HCT116 (cell line): ENCODE data around the gene TPO. TPM values are rescaled to one million over a fixed set of nuclear protein-coding genes. Genes with fewer than 3 reads are reported as not detected.

Experiments used
- ATAC-seq: fragments of 200-7000 bp; cut with Tn5 transposase; 2 replicates; pipeline ENCODE4 v1.9.1; 2020; ENCODE audit warnings: mild to moderate bottlenecking, moderate library complexity
- BruUV-seq: library from RNA; stranded (reverse); fragments of 400-500 nt; replicated peaks from 2 replicates; lab custom pipeline; 2021; lab: Mats Ljungman, UMichigan
- CTCF ChIA-PET: fragments of 300-600 bp; sonication (Branson Sonifier 250); formaldehyde crosslinking; loops from one replicate; lab custom pipeline; 2021; ENCODE audit warnings: antibody characterized with exemption; lab: Charles Lee
- POLR2A ChIA-PET: fragments of 300-600, 350-600 bp; sonication (Branson Sonifier 250); formaldehyde crosslinking; loops from one replicate; lab custom pipeline; 2021; ENCODE audit warnings: antibody characterized with exemption; lab: Charles Lee
- RAD21 ChIA-PET, 2 experiments: fragments of 300-600 bp; sonication (Branson Sonifier 250); formaldehyde crosslinking; loops; one replicate each; lab custom pipeline; 2023; ENCODE audit warnings: low total read pairs in 2 of 2; ENCODE audit not compliant: uncharacterized antibody in 2 of 2, unreplicated experiment in 2 of 2, low non-redundant PET in 1 of 2; lab: Charles Lee
- DNase-seq: peaks from one replicate; pipeline ENCODE4 v3.0.0-alpha.2; 2010; ENCODE audit warnings: low read depth, low spot score
- H2AFZ ChIP-seq: fragments of 200-600 bp; shearing (Covaris generic), sonication (generic); 2 replicates; pipeline ENCODE4 v1.6.1; 2017; ENCODE audit warnings: low read depth, mixed run types, mixed read lengths, antibody characterized with exemption, low read length; ENCODE audit not compliant: poor library complexity, severe bottlenecking
- H3K27ac ChIP-seq: 2 replicates; pipeline ENCODE4 v1.5.1; 2012; ENCODE audit warnings: low read depth, low read length
- H3K27me3 ChIP-seq: fragments of 200-600 bp; sonication (generic); 2 replicates; pipeline ENCODE4 v1.6.1; 2016; ENCODE audit warnings: mixed run types, low read length, mixed read lengths; ENCODE audit not compliant: insufficient read depth
- H3K36me3 ChIP-seq, 2 experiments: fragments of 200-500 bp in 1 of 2; fragments of 200-600 bp in 1 of 2; sonication (Bioruptor generic) in 1 of 2; sonication (generic) in 1 of 2; 2 replicates each; pipeline versions ENCODE4 v1.5.1 to v1.6.1; 2014 to 2016; ENCODE audit warnings: low read length in 2 of 2, inconsistent platforms in 1 of 2, mixed read lengths in 1 of 2, mixed run types in 1 of 2; ENCODE audit not compliant: insufficient read depth in 2 of 2, control insufficient read depth in 1 of 2
- H3K4me1 ChIP-seq, 2 experiments: fragments of 200-600 bp in 1 of 2; sonication (generic) in 1 of 2; 2 replicates each; pipeline versions ENCODE4 v1.5.1 to v1.6.1; 2012 to 2017; ENCODE audit warnings: low read length in 2 of 2, inconsistent platforms in 1 of 2, mild to moderate bottlenecking in 1 of 2, mixed read lengths in 1 of 2, mixed run types in 1 of 2, moderate library complexity in 1 of 2; ENCODE audit not compliant: insufficient read depth in 2 of 2, control insufficient read depth in 1 of 2
- H3K4me2 ChIP-seq: fragments of 200-600 bp; sonication (generic); 2 replicates; pipeline ENCODE4 v1.6.1; 2017; ENCODE audit warnings: mixed run types, low read length, mixed read lengths
- H3K4me3 ChIP-seq, 2 experiments: fragments of 200-600 bp in 1 of 2; sonication (generic) in 1 of 2; replicated peaks in 1 of 2; 2 replicates each; pipeline ENCODE4 v1.5.1; 2011 to 2016; ENCODE audit warnings: low read length in 2 of 2, control low read depth in 1 of 2, low read depth in 1 of 2, mild to moderate bottlenecking in 1 of 2, mixed read lengths in 1 of 2, mixed run types in 1 of 2
- H3K79me2 ChIP-seq: fragments of 200-600 bp; sonication (generic); 2 replicates; pipeline ENCODE4 v1.6.1; 2017; ENCODE audit warnings: mild to moderate bottlenecking, mixed run types, low read length, moderate library complexity, mixed read lengths; ENCODE audit not compliant: insufficient read depth
- H3K9ac ChIP-seq: fragments of 200-600 bp; sonication (generic); 2 replicates; pipeline ENCODE4 v1.6.1; 2016; ENCODE audit warnings: low read length, mixed read lengths
- H3K9me2 ChIP-seq: fragments of 200-600 bp; sonication (generic), shearing (Covaris generic); 2 replicates; pipeline ENCODE4 v1.6.1; 2017; ENCODE audit warnings: mixed run types, mild to moderate bottlenecking, moderate library complexity; ENCODE audit not compliant: insufficient read depth
- H3K9me3 ChIP-seq, 2 experiments: fragments of 200-500 bp in 1 of 2; fragments of 200-600 bp in 1 of 2; sonication (Bioruptor generic) in 1 of 2; sonication (generic) in 1 of 2; 2 replicates each; pipeline ENCODE4 v1.6.1; 2014 to 2017; ENCODE audit warnings: low read length in 2 of 2, mixed read lengths in 2 of 2, inconsistent platforms in 1 of 2, low read depth in 1 of 2, mild to moderate bottlenecking in 1 of 2, mixed run types in 1 of 2, moderate library complexity in 1 of 2; ENCODE audit not compliant: control insufficient read depth in 1 of 2, insufficient read depth in 1 of 2
- H4K20me1 ChIP-seq: fragments of 200-600 bp; sonication (generic), shearing (Covaris generic); 2 replicates; pipeline ENCODE4 v1.6.1; 2017; ENCODE audit warnings: mixed run types, mild to moderate bottlenecking, moderate library complexity; ENCODE audit not compliant: insufficient read depth
- CEBPB ChIP-seq: IDR thresholded peaks from 2 replicates; pipeline ENCODE4 v1.6.1; 2012; ENCODE audit warnings: low read depth
- EZH2phosphoT487 ChIP-seq: fragments of 200-600 bp; IDR thresholded peaks from 2 replicates; pipeline ENCODE4 v1.6.1; 2018; ENCODE audit warnings: antibody characterized with exemption, borderline replicate concordance
- JUND ChIP-seq: IDR thresholded peaks from 2 replicates; pipeline ENCODE4 v1.6.1; 2012
- ZFX ChIP-seq: fragments of 450-650 bp; IDR thresholded peaks from 2 replicates; pipeline ENCODE4 v1.6.1; 2017
- intact Hi-C: fragments of 100-400 bp; cut with micrococcal nuclease; formaldehyde crosslinking; loops from 2 replicates; pipeline ENCODE4 v1.10.0; 2022
- total RNA-seq: library from RNA; stranded (reverse); gene quantifications from one replicate; pipeline ENCODE4 v1.2.1, GENCODE V29; 2021; ENCODE audit not compliant: unreplicated experiment

The TPO gene
- total RNA-seq, 1 experiment from 2014 or later, result not detected

GRCh38 chr2:1496359-1496821 is 83.1 kb downstream of the TPO start:
- POLR2A ChIA-PET, result no interaction called here
- no peak overlapping the region for H2AFZ ChIP-seq
- TF ChIP-seq EZH2phosphoT487, result no peak
- TF ChIP-seq, all 23 proteins: peak for 0
- no peaks in the 10 kb centered on the region for H3K27me3 ChIP-seq
- no peaks in the 10 kb centered on the region for H3K79me2 ChIP-seq
- H3K9ac ChIP-seq, result no peak overlapping the region
- H3K4me3 ChIP-seq, result no peak overlapping the region
- no peak overlapping the region for H3K27ac ChIP-seq
- no peaks in the 10 kb centered on the region for H4K20me1 ChIP-seq
- no peaks in the 10 kb centered on the region for H3K36me3 ChIP-seq
- H3K9me2 ChIP-seq, result no peaks in the 10 kb centered on the region
- H3K9me3 ChIP-seq, result no peaks in the 10 kb centered on the region
- ChIA-PET CTCF (no interaction called here), RAD21 (no interaction called here)
- ATAC-seq, result no peak
- no peaks in the 10 kb centered on the region for H3K4me1 ChIP-seq
- BruUV-seq, result no TSS peak
- no peak overlapping the region for H3K4me2 ChIP-seq
- DNase-seq, result no peak
- intact Hi-C loops, result no loop called here

GRCh38 chr2:1497122-1497611 is 83.9 kb downstream of the TPO start:
- Histone ChIP-seq H3K4me3 (no peak overlapping the region), H3K79me2 (no peaks in the 10 kb centered on the region), H2AFZ (no peak overlapping the region), H3K9ac (no peak overlapping the region), H4K20me1 (no peaks in the 10 kb centered on the region), H3K27me3 (no peaks in the 10 kb centered on the region), H3K4me1 (no peaks in the 10 kb centered on the region), H3K9me2 (no peaks in the 10 kb centered on the region), H3K9me3 (no peaks in the 10 kb centered on the region), H3K27ac (no peak overlapping the region), H3K4me2 (no peak overlapping the region), H3K36me3 (no peaks in the 10 kb centered on the region)
- intact Hi-C loops, result no loop called here
- ChIA-PET RAD21 (no interaction called here), CTCF (no interaction called here), POLR2A (no interaction called here)
- ATAC-seq, result no peak
- DNase-seq, result no peak
- no TSS peak for BruUV-seq
- TF ChIP-seq CEBPB (no peak), ZFX (no peak), JUND (no peak)
